Stimulated activated naive CD8-positive, alpha-beta T cell treated with anti-CD3 and anti-CD28 coated beads, Interleukin-15, amount 100 ng/mL, for 72 hours (primary cell): Measurements from ENCODE around the gene DUSP9.
"Not testable (repeated sequence)": the region's sequence is repeated elsewhere in the genome, so short reads cannot be mapped to it uniquely, and the experiment has no call there.

Experiments
- ATAC-seq: fragments of 150-1000 bp; cut with Tn5 transposase; 2 replicates; pipeline ENCODE4 v1.10.0; 2021; ENCODE audit warnings: mild to moderate bottlenecking, moderate library complexity
- DNase-seq, 2 donors: peaks; one replicate each; pipeline ENCODE4 v3.0.0; 2021 to 2022
- H3K27ac Mint-ChIP-seq, 2 donors: one replicate each; pipeline ENCODE4 v1.8.0; 2022; ENCODE audit warnings: mild to moderate bottlenecking in 2 of 2, mixed read lengths in 2 of 2, moderate library complexity in 2 of 2
- H3K27me3 Mint-ChIP-seq: one replicate; pipeline ENCODE4 v1.8.0; 2022; ENCODE audit warnings: mixed read lengths
- H3K4me1 Mint-ChIP-seq: one replicate; pipeline ENCODE4 v1.8.0; 2022; ENCODE audit warnings: mild to moderate bottlenecking, mixed read lengths
- H3K4me3 Mint-ChIP-seq, 2 donors: one replicate each; pipeline ENCODE4 v1.8.0; 2022; ENCODE audit warnings: mild to moderate bottlenecking in 2 of 2, mixed read lengths in 2 of 2, moderate library complexity in 1 of 2
- H3K9me3 Mint-ChIP-seq, 2 donors: one replicate each; pipeline ENCODE4 v1.8.0; 2022; ENCODE audit warnings: mixed read lengths in 2 of 2

Gene DUSP9, protein sequence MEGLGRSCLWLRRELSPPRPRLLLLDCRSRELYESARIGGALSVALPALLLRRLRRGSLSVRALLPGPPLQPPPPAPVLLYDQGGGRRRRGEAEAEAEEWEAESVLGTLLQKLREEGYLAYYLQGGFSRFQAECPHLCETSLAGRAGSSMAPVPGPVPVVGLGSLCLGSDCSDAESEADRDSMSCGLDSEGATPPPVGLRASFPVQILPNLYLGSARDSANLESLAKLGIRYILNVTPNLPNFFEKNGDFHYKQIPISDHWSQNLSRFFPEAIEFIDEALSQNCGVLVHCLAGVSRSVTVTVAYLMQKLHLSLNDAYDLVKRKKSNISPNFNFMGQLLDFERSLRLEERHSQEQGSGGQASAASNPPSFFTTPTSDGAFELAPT

GRCh38 chrX:153646620-153647373 is at the start of gene DUSP9:
TSS of gene DUSP9 (plus strand) at chrX:153647203. CDS start at chrX:153647954, 751 bp downstream.
- DNase-seq (no peak), ATAC-seq (no peak)
- H3K27me3 Mint-ChIP-seq: peaks cover 62% of the 10 kb centered on the region
- peak within 1 kb of the TSS; percentile 45 to 61 for H3K4me3 Mint-ChIP-seq
- H3K27ac Mint-ChIP-seq: no peak within 1 kb of the TSS
- H3K4me1 Mint-ChIP-seq: peaks cover 19% of the 10 kb centered on the region
- no peaks in the 10 kb centered on the region for H3K9me3 Mint-ChIP-seq

DNA sequence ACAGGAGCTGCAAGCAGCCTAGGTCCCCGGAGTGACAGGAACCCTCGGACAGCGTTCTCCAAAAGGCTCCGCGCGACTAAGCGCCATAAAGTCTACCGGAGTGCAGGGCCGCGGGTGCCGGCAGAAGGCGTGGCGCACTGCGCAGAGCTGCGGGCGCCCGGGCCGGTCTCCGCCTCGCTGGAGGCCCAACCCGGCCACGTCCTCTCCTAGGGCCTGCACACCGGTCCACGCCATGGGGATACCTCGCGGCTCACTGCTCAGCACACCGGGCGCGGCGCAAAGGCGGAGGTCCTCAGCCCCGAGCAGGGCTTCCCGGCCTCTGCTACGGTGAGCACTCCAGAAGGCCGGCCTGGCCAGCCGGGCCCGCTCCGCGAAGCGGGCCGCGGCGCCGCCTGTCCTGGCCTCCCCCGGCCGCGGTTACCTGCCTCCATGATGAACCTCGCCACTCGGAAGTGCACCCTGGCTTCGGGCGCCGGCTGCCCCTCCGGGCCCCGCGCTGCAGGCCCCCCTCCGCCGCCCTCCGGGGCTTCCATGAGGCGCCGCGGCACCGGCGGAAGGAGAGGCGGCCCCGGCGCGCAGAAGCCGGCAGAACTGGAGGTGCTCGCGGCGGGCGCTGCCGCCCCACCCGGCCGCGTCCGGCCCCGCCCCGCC is 48.3 kb upstream of the DUSP9 start, which contains the start of gene CCNQ:
TSS of gene CCNQ (minus strand) at position 599 of the 651 bp plus-strand sequence. CDS start at position 533, 66 bp downstream.
- peak within 1 kb of the TSS; percentile 82 to 88 for H3K27ac Mint-ChIP-seq
- peak; percentile 76 for ATAC-seq
- no peaks in the 10 kb centered on the region for H3K27me3 Mint-ChIP-seq
- DNase-seq: peak; percentile 29 to 52
- H3K9me3 Mint-ChIP-seq: no peaks in the 10 kb centered on the region
- peak within 1 kb of the TSS; percentile 86 to 94 for H3K4me3 Mint-ChIP-seq
- H3K4me1 Mint-ChIP-seq: peaks cover 41% of the 10 kb centered on the region

DNA sequence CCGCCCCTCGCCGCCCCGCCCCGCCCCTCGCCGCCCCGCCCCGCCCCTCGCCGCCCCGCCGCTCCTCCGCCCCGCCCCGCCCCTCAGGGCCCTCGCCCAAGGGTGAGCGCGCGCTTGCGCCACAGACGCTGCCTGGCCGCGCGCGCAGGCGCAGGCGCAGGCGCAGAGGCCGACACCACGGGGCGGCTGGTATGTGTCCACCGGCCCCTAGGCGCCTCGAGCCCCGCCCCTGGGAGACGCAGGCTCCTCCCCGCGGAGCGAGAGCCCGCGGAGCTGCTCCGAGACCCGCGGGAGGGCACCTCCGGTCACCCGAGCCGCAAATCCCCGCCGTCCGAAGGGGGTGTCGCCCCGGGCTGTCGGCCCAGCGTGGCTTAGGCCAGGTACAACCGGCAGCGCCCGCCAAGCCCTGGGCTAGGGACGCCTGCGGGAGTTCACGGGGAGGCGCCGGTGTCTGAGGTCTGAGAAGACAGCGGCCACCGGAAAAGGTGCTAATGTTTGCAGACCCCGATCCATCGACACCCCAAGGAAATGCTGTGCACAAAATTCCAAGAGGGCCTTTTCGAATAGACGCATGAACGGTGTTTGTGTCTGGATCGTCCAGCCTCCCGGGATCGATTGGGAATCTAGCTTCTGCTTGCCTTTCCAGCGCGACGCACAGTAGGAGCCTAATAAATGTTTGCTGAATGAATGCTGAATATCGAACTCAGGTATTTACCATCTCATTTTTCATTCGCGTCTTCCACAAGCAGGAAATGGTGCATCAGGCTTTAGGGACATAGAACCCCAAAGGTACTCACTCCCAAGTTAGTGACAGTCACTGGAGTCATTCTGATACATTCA is 47.6 kb upstream of the DUSP9 start:
- Mint-ChIP-seq H3K27me3 (no peaks in the 10 kb centered on the region), H3K9me3 (no peaks in the 10 kb centered on the region), H3K4me3 (peak overlapping the region; percentile 83 to 94), H3K27ac (no peak overlapping the region), H3K4me1 (peaks cover 44% of the 10 kb centered on the region)
- peak; percentile 84 to 89 for DNase-seq
- peak; percentile 89 for ATAC-seq

- DNase-seq: no peak
- ATAC-seq: no peak
- Mint-ChIP-seq H3K27ac (peak overlapping the region in 1 of 2 donors; percentile 82), H3K4me3 (peak overlapping the region; percentile 83 to 94), H3K9me3 (no peaks in the 10 kb centered on the region), H3K4me1 (peaks cover 44% of the 10 kb centered on the region), H3K27me3 (no peaks in the 10 kb centered on the region)
Measured at GRCh38 chrX:153600032-153600373, 47.0 kb upstream of the DUSP9 start.

DNA sequence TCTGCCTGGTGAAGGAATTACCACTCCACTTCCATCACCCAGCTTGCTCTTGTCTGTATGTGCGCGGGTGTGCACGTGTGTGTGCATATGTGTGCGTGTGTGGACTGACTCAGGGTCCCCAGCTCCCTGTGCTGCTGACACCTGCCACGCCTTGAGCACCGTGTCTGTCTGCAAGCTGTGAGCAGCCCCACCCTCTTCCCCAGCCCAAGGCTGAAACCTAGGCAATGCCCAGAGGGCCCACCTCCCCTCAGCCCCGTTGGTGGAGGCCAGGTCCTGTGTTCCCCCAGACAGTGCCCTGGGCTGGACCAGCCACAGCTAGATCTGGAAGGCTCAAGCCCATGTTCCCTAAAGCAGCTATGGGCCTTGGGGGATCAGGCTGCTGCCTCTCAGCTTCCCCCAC is 46.1 kb upstream of the DUSP9 start:
- H3K27me3 Mint-ChIP-seq: no peaks in the 10 kb centered on the region
- no peak overlapping the region for H3K27ac Mint-ChIP-seq
- DNase-seq: no peak
- no peaks in the 10 kb centered on the region for H3K9me3 Mint-ChIP-seq
- H3K4me3 Mint-ChIP-seq: peak overlapping the region; percentile 83 to 94
- no peak for ATAC-seq
- H3K4me1 Mint-ChIP-seq: peaks cover 44% of the 10 kb centered on the region

DNA sequence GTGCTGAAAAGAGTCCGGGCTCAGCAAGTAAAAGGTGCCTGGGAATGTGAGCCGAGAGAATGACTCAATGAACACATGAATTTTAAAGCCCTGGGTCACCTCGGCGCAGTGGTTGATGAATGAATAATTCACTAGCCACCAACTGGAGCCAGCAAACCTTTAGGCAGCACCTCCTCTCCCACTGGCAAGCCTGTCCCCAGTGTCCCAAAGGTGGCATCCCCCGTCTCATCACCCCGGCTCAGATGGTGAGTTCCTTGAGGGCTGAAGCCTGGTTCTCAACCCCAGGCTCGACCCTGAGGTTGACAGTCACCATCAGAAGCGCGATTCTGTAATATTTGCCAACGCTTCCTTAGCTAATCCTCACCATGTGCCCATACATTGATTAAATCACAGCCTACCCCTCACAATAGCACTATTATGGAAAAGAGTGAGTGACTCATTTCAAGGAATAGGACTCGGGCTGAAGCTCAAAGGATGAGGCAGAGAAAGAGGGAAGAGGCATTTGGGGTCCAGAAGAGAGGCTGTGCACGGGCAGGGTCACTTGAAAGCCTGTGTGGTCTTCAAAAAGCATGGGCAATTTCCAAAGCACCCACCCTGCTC is 45.4 kb upstream of the DUSP9 start:
- no peak for ATAC-seq
- peaks cover 39% of the 10 kb centered on the region for H3K4me1 Mint-ChIP-seq
- no peak overlapping the region for H3K27ac Mint-ChIP-seq
- no peak for DNase-seq
- no peaks in the 10 kb centered on the region for H3K9me3 Mint-ChIP-seq
- no peak overlapping the region for H3K4me3 Mint-ChIP-seq
- no peaks in the 10 kb centered on the region for H3K27me3 Mint-ChIP-seq

DNA sequence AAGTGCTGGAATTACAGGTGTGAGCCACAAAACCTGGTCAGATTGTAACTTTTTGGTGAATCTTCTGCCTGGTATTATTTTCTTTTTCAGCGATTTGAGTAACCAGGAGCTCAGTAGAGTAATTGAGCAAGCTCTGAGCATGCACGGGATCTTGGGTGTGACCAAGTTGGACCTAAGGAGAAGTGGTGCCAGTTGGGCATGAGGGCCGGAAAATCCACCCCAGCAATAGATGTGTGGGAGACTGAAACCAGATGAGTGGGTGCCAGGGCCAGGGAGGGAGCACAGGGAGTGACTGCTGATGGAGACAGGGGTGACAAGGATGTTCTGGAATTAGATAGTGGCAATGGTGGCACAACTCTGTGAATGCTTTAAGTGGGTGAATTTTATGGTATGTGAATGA is 44.4 kb upstream of the DUSP9 start:
- ATAC-seq (no peak), DNase-seq (no peak)
- Mint-ChIP-seq H3K4me3 (no peak overlapping the region), H3K9me3 (no peaks in the 10 kb centered on the region), H3K27me3 (no peaks in the 10 kb centered on the region), H3K27ac (no peak overlapping the region), H3K4me1 (peaks cover 32% of the 10 kb centered on the region)

DNA sequence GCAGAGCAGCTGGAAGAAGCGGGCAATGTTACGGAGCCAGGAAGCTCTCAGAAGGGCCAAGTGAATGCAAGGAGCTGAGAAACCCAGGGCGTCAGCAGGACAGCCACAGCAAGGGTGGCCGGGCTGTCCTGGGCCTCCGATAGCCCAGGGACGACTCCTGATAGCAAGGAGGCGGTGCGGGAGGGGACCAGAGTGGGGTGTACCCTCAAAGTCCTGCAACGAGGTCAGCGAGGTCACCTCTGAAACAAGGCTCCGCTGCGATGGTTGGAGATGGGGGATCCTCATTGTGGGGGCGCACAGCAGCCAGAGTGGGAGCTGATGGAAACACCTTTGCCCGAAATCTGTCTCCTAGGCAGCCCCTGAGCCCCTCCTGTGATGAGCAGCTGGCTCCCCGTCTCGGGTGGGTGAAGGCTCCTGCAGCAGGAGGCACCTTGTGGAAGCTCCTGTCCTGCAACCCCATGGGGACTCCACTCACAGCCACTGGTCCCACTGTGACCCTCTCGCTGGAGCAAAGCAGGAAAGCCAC is 43.8 kb upstream of the DUSP9 start:
- no peak for ATAC-seq
- Mint-ChIP-seq H3K27me3 (no peaks in the 10 kb centered on the region), H3K27ac (no peak overlapping the region), H3K4me3 (no peak overlapping the region), H3K4me1 (peaks cover 26% of the 10 kb centered on the region), H3K9me3 (no peaks in the 10 kb centered on the region)
- no peak for DNase-seq

DNA sequence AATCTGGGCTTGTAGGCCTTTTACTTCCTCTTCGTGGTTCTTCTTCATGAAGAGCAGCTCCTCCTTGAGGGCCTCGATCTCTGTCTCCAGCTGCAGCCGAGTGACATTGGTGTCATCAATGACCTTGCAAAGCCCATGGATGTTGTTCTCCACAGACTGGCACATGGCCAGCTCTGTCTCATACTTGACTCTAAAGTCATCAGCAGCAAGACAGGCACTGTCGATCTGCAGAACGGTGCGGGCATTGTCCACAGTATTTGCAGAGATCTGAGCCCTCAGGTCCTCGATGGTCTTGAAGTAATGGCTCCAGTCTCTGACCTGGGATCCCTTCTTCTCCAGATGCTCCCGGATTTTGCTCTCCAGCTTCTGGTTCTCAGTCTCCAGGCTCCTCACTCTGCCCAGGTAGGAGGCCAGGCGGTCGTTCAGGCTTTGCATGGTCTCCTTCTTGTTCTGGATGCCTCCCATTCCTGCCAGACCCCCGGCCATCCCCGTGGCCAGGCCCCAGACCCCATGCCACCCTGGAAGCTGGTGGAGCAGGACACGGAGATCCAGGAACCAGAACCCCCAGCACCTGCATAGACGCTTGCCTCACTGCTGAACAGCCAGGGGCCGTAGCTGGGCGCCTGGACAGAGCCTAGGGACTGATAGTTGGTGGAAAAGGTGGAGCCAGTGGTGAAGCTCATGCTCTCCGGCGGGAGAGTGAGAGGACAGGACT is 42.2 kb upstream of the DUSP9 start:
- not testable (repeated sequence) for H3K27me3 Mint-ChIP-seq, ATAC-seq, H3K27ac Mint-ChIP-seq, H3K9me3 Mint-ChIP-seq, H3K4me3 Mint-ChIP-seq, DNase-seq
- peaks cover 32% of the 10 kb centered on the region for H3K4me1 Mint-ChIP-seq

DNA sequence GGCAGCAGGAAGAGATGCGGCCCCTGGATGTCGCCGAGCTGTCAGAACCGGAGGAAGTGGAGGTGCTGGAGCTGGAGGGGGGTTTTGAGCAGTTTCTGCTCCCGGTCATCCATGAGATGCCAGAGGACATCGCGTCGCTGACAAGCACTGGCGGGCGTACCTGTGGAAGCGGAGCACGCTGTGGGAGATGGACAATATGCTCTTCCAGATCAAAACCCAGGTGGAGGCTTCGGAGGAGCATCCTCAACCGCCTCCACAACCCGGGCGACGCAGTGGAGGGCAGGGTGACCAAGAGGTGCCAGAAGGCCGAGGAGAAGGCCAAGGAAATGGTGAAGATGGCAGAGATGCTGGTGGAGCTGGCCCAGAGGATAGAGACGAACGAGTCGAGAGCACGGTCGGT is 40.5 kb upstream of the DUSP9 start:
- DNase-seq (no peak), ATAC-seq (no peak)
- H3K4me3 Mint-ChIP-seq: no peak overlapping the region
- peaks cover 22% of the 10 kb centered on the region for H3K4me1 Mint-ChIP-seq
- no peak overlapping the region for H3K27ac Mint-ChIP-seq
- H3K27me3 Mint-ChIP-seq: no peaks in the 10 kb centered on the region
- no peaks in the 10 kb centered on the region for H3K9me3 Mint-ChIP-seq

DNA sequence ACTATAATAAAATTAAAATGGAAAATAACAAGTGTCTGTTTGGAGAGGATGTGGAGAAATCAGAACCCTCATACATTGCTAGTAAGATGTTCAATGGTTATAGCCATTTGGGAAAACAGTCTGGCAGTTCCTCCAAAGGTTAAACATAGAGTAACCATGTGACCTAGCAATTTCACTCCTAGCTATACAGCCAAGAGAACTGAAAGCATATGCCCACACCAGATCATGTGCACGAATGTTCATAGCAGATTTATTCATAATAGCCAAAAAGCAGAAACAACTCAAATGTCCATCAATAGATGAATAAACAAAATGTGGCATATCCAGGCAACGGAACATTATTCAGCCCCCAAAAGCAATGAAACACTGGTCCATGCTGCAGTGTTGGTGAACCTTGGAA is 38.6 kb upstream of the DUSP9 start:
- Mint-ChIP-seq H3K4me1 (peaks cover 19% of the 10 kb centered on the region), H3K9me3 (no peaks in the 10 kb centered on the region), H3K27ac (no peak overlapping the region), H3K4me3 (no peak overlapping the region), H3K27me3 (no peaks in the 10 kb centered on the region)
- DNase-seq (no peak), ATAC-seq (no peak)

DNA sequence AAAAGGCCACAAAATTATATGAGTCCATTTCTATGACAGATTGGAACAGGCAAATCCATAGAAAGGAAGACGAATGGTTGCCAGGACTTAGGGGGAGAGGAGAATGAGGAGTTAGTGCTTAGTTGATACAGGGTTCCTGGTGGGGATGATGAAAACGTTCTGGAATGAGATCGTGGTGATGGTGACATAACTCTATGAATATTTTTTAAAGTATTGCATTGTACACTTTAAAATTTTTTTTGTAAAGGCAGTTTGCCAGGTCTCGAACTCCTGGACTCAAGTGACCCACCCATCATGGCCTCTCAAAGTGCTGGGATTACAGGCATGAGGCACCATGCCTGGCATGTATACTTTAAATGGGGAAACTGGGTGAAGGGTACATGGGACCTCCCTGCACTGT is 38.2 kb upstream of the DUSP9 start:
- no peak for ATAC-seq
- Mint-ChIP-seq H3K27me3 (no peaks in the 10 kb centered on the region), H3K9me3 (no peaks in the 10 kb centered on the region)

DNA sequence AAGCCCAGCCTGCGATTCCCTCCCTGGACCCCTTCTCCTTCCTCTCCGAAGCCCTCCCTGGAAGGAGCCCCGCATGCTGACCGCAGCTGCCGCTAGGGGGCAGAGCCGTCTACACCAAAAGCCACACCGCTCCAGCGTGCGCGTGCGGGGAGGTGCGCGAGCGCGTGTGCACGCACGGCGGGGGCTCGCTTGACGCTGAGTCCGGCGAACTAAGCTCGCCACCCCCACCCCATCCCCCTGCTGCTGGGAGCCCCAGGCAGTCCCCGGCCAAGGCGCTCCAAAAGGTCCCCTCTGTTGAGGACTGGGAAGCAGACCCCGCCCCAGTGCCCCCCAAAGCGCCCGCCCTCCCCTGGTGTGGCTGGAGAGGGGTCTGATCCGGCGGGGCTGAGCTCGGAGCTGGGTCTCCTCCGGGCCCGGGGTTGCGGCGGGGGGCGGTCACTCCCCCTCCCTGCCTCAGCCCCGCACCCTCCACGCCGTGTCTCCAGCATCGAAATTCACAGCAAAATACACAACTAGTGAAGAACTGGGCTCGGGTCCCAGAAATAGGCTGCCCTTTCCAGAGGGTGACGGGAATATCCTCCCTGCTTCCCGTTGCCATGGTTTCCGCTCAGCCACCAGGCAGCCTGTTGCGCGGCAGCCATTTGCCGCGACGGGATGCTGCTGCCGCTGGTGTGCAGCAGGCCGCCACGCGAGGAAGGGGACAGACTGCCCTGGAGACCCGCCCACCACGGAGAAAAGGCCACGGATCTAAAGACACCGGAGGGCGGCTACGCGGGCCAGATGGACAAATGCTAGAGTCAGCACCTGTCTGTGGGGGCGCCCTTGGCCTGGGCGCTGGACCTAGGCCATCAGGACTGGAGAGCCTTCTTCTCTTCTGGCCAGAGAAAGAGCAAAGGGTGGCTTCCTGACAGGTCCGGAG is 36.8 kb upstream of the DUSP9 start:
- Mint-ChIP-seq H3K27me3 (no peaks in the 10 kb centered on the region), H3K27ac (peak overlapping the region; percentile 40 to 78), H3K4me3 (peak overlapping the region; percentile 79 to 86), H3K4me1 (peaks cover 21% of the 10 kb centered on the region), H3K9me3 (no peaks in the 10 kb centered on the region)
- peak; percentile 72 to 77 for DNase-seq
- peak; percentile 95 for ATAC-seq

More for the DNA sequence above, 38.2 kb upstream of the DUSP9 start:
- Mint-ChIP-seq H3K27ac (no peak overlapping the region), H3K4me1 (peaks cover 15% of the 10 kb centered on the region), H3K4me3 (no peak overlapping the region)
- DNase-seq: no peak
